ENCODE data around the gene KCNG2.

GRCh38 chr18:79874553-79875530 lies 77.1 kb downstream of the KCNG2 start:
- no peak for TF ChIP-seq CTCF (IDR thresholded peaks at IDR 0.05; ENCODE audit: low read depth, low read length)
- no peak for TF ChIP-seq EZH2phosphoT487 (IDR thresholded peaks at IDR 0.05; ENCODE audit: low read depth)
